ENCODE results near the gene LRRC70. TPM values are rescaled to one million over a fixed set of nuclear protein-coding genes. Genes with fewer than 3 reads are reported as not detected.

LRRC70 gene, protein sequence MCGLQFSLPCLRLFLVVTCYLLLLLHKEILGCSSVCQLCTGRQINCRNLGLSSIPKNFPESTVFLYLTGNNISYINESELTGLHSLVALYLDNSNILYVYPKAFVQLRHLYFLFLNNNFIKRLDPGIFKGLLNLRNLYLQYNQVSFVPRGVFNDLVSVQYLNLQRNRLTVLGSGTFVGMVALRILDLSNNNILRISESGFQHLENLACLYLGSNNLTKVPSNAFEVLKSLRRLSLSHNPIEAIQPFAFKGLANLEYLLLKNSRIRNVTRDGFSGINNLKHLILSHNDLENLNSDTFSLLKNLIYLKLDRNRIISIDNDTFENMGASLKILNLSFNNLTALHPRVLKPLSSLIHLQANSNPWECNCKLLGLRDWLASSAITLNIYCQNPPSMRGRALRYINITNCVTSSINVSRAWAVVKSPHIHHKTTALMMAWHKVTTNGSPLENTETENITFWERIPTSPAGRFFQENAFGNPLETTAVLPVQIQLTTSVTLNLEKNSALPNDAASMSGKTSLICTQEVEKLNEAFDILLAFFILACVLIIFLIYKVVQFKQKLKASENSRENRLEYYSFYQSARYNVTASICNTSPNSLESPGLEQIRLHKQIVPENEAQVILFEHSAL
- total RNA-seq, result 1 to 10 TPM; 6.8 to 8.4 TPM
- polyA plus RNA-seq (ENCODE audit: insufficient read length in 2 of 2), result 1 to 10 TPM; 1.1 to 2.4 TPM
- long read RNA-seq, donor 1, partial matches to known transcripts, result 0 of 1 reads
- long read RNA-seq, donor 1, other reads (novel, unspliced or antisense), result 0 of 1 reads
- long read RNA-seq, donor 2, result 0 reads
- long read RNA-seq, donor 3, partial matches to known transcripts, result 0 of 2 reads
- long read RNA-seq, donor 3, other reads (novel, unspliced or antisense), result 0 of 2 reads
- long read RNA-seq, donor 4, partial matches to known transcripts, result 0 of 4 reads
- long read RNA-seq, donor 4, other reads (novel, unspliced or antisense), result 0 of 4 reads

- peak in 3 of 6 donors; percentile 5 to 70 (median 54) for DNase-seq (ENCODE audit: low read depth in 4 of 6, low spot score in 6 of 6)
- Histone ChIP-seq H3K27ac (ENCODE audit: low read depth, low read length) (no peak within 1 kb of the TSS), H3K4me1 (ENCODE audit: control insufficient read depth, insufficient read depth, low read length) (no peaks in the 10 kb centered on the region), H3K4me3 (ENCODE audit: low read depth, low read length) (no peak within 1 kb of the TSS), H3K9me3 (ENCODE audit: control insufficient read depth, insufficient read depth, low read length) (no peaks in the 10 kb centered on the region), H3K27me3 (ENCODE audit: control insufficient read depth, insufficient read depth, low read length) (no peaks in the 10 kb centered on the region), H3K36me3 (ENCODE audit: control insufficient read depth, insufficient read depth, low read length) (no peaks in the 10 kb centered on the region)
- WGBS (ENCODE audit: insufficient coverage), result no CpG with 5 or more reads among the region's 4 CpGs
Measured at GRCh38 chr5:62578540-62578939, at the start of gene LRRC70. Gene LRRC70, plus strand, starts transcription at chr5:62578819. Its CDS starts 620 bp downstream, at chr5:62579439.

DNA sequence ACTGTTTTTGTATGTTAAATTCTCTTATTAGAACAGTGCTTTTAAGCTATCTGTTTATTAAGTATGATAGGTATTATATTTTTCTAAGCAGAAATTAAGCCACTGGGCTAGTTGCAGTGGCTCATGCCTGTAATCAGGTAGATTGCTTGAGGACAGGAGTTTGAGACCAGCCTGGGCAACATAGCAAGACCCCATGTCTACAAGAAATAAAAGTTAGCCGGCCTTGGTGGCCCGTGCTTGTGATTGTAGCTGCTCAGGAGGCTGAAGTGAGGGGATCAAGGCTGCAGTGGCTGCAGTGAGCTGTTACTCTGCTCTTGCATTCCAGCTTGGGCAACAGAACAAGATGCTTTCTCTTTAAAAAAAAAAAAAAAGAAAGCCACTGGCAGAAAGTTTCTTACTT lies 45.0 kb upstream of the LRRC70 start:
- no CpG with 5 or more reads among the region's 2 CpGs for WGBS (ENCODE audit: insufficient coverage)

GRCh38 chr5:62534461-62535236 lies 44.0 kb upstream of the LRRC70 start:
- Histone ChIP-seq H3K4me1 (ENCODE audit: control insufficient read depth, insufficient read depth, low read length) (no peaks in the 10 kb centered on the region), H3K36me3 (ENCODE audit: control insufficient read depth, insufficient read depth, low read length) (peaks cover 6% of the 10 kb centered on the region), H3K4me3 (ENCODE audit: low read depth, low read length) (no peak overlapping the region), H3K9me3 (ENCODE audit: control insufficient read depth, insufficient read depth, low read length) (no peaks in the 10 kb centered on the region), H3K27me3 (ENCODE audit: control insufficient read depth, insufficient read depth, low read length) (no peaks in the 10 kb centered on the region), H3K27ac (ENCODE audit: low read depth, low read length) (no peak overlapping the region)
- WGBS (ENCODE audit: insufficient coverage), result 0% methylated on average over 1 of the region's 4 CpGs
- DNase-seq (ENCODE audit: low read depth in 4 of 6, low spot score in 6 of 6), result no peak

More for the DNA sequence above, 45.0 kb upstream of the LRRC70 start:
- no peak for DNase-seq (ENCODE audit: low read depth in 4 of 6, low spot score in 6 of 6)
- no peaks in the 10 kb centered on the region for H3K4me1 ChIP-seq (ENCODE audit: control insufficient read depth, insufficient read depth, low read length)
- H3K36me3 ChIP-seq (ENCODE audit: control insufficient read depth, insufficient read depth, low read length), result peaks cover 6% of the 10 kb centered on the region
- H3K27me3 ChIP-seq (ENCODE audit: control insufficient read depth, insufficient read depth, low read length), result no peaks in the 10 kb centered on the region
- no peaks in the 10 kb centered on the region for H3K9me3 ChIP-seq (ENCODE audit: control insufficient read depth, insufficient read depth, low read length)
- H3K4me3 ChIP-seq (ENCODE audit: low read depth, low read length), result no peak overlapping the region
- H3K27ac ChIP-seq (ENCODE audit: low read depth, low read length), result no peak overlapping the region

DNA sequence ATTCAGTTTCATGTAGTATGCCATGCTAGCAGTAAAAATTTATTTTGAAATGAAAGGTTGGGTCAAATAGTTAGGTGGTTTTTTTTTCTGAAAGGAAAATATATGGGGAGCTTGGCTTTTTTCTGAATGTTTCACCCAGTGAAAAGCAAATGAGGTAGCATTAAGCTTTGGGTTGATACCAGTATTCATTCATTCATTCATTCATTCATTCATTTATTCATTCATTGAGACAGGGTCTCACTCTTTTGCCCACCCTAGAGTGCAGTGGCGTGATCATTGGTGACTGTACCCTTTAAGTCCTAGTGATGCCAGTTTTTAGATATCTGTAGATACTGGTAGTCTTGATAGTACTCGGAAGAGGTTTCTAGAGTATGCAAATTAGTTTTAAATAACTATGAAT lies 42.4 kb upstream of the LRRC70 start:
- no peaks in the 10 kb centered on the region for H3K4me1 ChIP-seq (ENCODE audit: control insufficient read depth, insufficient read depth, low read length)
- no CpG with 5 or more reads among the region's 2 CpGs for WGBS (ENCODE audit: insufficient coverage)
- DNase-seq (ENCODE audit: low read depth in 4 of 6, low spot score in 6 of 6), result no peak

GRCh38 chr5:62536783-62537182 lies 41.8 kb upstream of the LRRC70 start:
- Histone ChIP-seq H3K9me3 (ENCODE audit: control insufficient read depth, insufficient read depth, low read length) (no peaks in the 10 kb centered on the region), H3K27me3 (ENCODE audit: control insufficient read depth, insufficient read depth, low read length) (no peaks in the 10 kb centered on the region), H3K4me3 (ENCODE audit: low read depth, low read length) (no peak overlapping the region), H3K4me1 (ENCODE audit: control insufficient read depth, insufficient read depth, low read length) (no peaks in the 10 kb centered on the region), H3K27ac (ENCODE audit: low read depth, low read length) (no peak overlapping the region), H3K36me3 (ENCODE audit: control insufficient read depth, insufficient read depth, low read length) (peaks cover 2% of the 10 kb centered on the region)
- no CpG with 5 or more reads among the region's 2 CpGs for WGBS (ENCODE audit: insufficient coverage)
- DNase-seq (ENCODE audit: low read depth in 4 of 6, low spot score in 6 of 6), result no peak

More for the DNA sequence above, 42.4 kb upstream of the LRRC70 start:
- Histone ChIP-seq H3K27ac (ENCODE audit: low read depth, low read length) (no peak overlapping the region), H3K9me3 (ENCODE audit: control insufficient read depth, insufficient read depth, low read length) (no peaks in the 10 kb centered on the region), H3K36me3 (ENCODE audit: control insufficient read depth, insufficient read depth, low read length) (peaks cover 4% of the 10 kb centered on the region), H3K27me3 (ENCODE audit: control insufficient read depth, insufficient read depth, low read length) (no peaks in the 10 kb centered on the region), H3K4me3 (ENCODE audit: low read depth, low read length) (no peak overlapping the region)

DNA sequence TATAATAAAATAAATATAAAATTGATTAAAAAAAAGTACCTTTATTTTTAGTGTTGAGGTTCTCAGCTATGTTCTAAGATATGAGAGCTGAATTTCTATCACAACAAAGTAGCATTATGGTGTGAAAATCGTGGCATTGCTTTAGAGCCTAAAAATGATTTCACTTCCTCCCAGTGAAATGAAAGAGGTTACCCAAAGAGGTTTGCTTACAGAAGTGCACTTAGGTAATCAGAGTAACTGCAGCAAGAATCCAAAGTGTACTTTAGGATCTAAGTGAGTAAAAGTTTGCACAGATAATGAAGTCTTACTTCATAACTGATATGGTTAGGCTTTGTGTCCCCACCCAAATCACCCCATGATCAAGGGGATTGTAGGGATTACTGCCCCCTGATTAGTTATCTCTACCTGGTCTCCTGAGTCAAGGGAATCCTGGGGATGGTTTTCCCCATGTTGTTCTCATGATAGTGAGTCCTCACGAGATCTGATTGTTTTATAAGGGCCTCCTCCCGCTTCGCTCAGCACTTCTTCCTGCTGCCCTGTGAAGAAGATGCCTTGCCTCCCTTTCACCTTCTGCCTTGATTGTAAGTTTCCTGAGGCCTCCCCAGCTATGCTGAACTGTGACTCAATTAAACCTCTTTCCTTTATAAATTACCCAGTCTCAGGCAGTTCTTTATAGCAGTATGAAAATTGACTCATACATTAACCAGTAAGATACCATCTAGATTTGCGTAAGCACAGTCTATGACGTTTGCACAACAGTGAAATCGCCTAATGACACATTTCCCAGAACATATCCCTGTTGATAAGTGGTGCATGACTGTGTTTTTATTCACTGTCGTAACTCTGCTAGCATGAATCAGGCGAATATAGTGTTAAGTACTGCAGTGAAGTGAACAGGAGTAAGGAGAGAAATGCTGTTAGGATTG lies 40.3 kb upstream of the LRRC70 start:
- no peak for DNase-seq (ENCODE audit: low read depth in 4 of 6, low spot score in 6 of 6)
- H3K4me1 ChIP-seq (ENCODE audit: control insufficient read depth, insufficient read depth, low read length), result no peaks in the 10 kb centered on the region
- H3K4me3 ChIP-seq (ENCODE audit: low read depth, low read length), result no peak overlapping the region
- 100% methylated on average over 3 of the region's 9 CpGs for WGBS (ENCODE audit: insufficient coverage)
- H3K27ac ChIP-seq (ENCODE audit: low read depth, low read length), result no peak overlapping the region
- no peaks in the 10 kb centered on the region for H3K9me3 ChIP-seq (ENCODE audit: control insufficient read depth, insufficient read depth, low read length)
- H3K36me3 ChIP-seq (ENCODE audit: control insufficient read depth, insufficient read depth, low read length), result no peaks in the 10 kb centered on the region
- H3K27me3 ChIP-seq (ENCODE audit: control insufficient read depth, insufficient read depth, low read length), result no peaks in the 10 kb centered on the region

- no peaks in the 10 kb centered on the region for H3K4me1 ChIP-seq (ENCODE audit: control insufficient read depth, insufficient read depth, low read length)
- DNase-seq (ENCODE audit: low read depth in 4 of 6, low spot score in 6 of 6), result no peak
- H3K27me3 ChIP-seq (ENCODE audit: control insufficient read depth, insufficient read depth, low read length), result no peaks in the 10 kb centered on the region
- H3K9me3 ChIP-seq (ENCODE audit: control insufficient read depth, insufficient read depth, low read length), result no peaks in the 10 kb centered on the region
- H3K27ac ChIP-seq (ENCODE audit: low read depth, low read length), result no peak overlapping the region
- H3K4me3 ChIP-seq (ENCODE audit: low read depth, low read length), result no peak overlapping the region
- WGBS (ENCODE audit: insufficient coverage), result no CpG with 5 or more reads among the region's 1 CpG
- no peaks in the 10 kb centered on the region for H3K36me3 ChIP-seq (ENCODE audit: control insufficient read depth, insufficient read depth, low read length)
Measured at GRCh38 chr5:62542720-62543119, 35.9 kb upstream of the LRRC70 start.

DNA sequence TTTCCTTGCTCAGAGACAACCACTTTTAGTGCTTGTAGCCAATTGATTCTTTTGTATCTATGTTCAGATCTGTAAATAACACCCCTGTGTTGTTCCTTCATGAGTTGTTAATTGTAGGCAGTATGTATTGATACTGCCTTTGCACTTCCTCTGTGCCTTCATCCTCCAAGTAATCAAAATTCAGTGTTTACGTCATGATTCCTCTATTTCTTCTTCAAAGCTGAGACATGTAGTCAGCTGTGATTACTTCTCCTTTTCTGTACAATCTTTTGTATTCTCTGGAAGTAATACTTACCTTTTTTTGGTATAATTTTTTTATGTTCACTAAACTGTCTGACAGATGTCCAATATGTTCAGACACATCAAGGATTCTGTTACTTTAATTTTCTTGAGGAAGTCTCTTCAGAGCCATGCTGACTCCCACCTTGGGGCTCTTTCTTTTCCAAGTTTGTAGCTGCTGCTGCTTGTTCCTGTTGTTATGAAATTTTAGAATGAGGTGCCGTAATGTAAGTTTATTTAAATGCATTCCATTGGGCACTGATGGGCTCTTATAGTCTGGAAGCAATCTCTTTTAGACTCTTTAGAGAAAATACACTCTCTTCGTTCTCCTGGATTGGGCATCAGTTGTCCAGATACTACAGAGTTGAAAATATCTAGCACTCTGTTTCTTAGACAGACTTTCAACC lies 30.5 kb upstream of the LRRC70 start:
- WGBS (ENCODE audit: insufficient coverage), result no CpG with 5 or more reads among the region's 3 CpGs
- Histone ChIP-seq H3K36me3 (ENCODE audit: control insufficient read depth, insufficient read depth, low read length) (no peaks in the 10 kb centered on the region), H3K9me3 (ENCODE audit: control insufficient read depth, insufficient read depth, low read length) (no peaks in the 10 kb centered on the region), H3K4me3 (ENCODE audit: low read depth, low read length) (no peak overlapping the region), H3K27me3 (ENCODE audit: control insufficient read depth, insufficient read depth, low read length) (no peaks in the 10 kb centered on the region), H3K27ac (ENCODE audit: low read depth, low read length) (no peak overlapping the region), H3K4me1 (ENCODE audit: control insufficient read depth, insufficient read depth, low read length) (no peaks in the 10 kb centered on the region)
- DNase-seq (ENCODE audit: low read depth in 4 of 6, low spot score in 6 of 6), result no peak
